HG03066 (cell line): ENCODE measurements around the gene STMN3.
"Not testable (repeated sequence)": the region's sequence is repeated elsewhere in the genome, so short reads cannot be mapped to it uniquely, and the experiment has no call there.

Experiments used
- ATAC-seq: cut with Tn5 transposase; IDR thresholded peaks from one replicate; pipeline ENCODE4 v1.9.1; 2021; ENCODE audit warnings: low read depth; ENCODE audit not compliant: unreplicated experiment

STMN3 gene

GRCh38 chr20:63639093-63639975 is 13.9 kb downstream of the STMN3 start:
- ATAC-seq = no peak

GRCh38 chr20:63636752-63637628 is 16.2 kb downstream of the STMN3 start:
- ATAC-seq = no peak

DNA sequence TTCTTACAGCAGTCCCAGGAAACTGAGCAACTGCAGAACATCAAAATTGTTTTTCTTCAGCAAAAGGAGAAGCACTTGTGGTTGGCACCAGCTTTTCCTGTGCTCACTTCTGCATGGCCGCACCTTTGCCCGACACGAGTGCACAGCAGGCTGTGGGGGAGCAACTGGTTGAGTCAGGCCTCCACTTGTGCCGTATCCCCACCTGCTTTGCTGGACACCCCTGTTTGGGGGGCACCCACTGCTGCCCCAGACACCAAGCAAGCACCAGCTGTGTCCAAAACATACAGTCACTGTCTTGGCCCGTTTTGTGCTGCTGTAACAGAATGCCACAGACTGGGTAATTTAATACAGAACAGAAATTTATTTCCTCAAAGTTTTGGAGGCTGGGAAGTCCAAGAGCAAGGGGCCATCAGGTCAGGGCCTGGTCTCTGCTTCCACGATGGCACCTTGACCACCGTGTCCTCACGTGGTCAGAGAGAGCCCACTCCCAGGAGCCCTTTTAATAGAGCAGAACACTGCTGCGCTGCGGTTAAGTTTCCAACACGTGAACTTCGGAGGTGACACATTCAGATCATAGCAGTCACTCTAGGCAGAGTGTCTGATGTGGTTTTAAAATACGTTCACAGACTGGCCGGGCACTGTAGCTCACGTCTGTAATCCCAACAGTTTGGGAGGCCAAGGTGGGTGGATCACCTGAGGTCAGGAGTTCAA is 17.6 kb downstream of the STMN3 start:
- ATAC-seq = no peak

- ATAC-seq = no peak
These were observed 19.5 kb downstream of the STMN3 start for GRCh38 chr20:63633732-63634131.

DNA sequence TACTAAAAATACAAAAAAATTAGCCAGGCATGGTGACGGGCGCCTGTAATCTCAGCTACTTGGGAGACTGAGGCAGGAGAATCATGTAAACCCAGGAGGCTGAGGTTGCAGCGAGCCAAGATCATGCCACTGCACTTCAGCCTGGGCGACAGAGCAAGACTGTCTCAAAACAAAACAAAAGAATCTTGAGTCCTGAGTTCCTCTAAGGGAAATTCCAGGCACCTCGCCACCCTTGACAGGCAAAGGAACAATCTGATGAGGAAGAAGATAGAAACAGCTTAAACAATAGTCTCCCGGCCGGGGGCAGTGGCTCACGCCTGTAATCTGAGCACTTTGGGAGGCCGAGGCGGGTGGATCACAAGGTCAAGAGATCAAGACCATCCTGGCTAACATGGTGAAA is 21.8 kb downstream of the STMN3 start:
- not testable (repeated sequence) for ATAC-seq

- not testable (repeated sequence) for ATAC-seq
These were observed 22.3 kb downstream of the STMN3 start for GRCh38 chr20:63630956-63631355.

DNA sequence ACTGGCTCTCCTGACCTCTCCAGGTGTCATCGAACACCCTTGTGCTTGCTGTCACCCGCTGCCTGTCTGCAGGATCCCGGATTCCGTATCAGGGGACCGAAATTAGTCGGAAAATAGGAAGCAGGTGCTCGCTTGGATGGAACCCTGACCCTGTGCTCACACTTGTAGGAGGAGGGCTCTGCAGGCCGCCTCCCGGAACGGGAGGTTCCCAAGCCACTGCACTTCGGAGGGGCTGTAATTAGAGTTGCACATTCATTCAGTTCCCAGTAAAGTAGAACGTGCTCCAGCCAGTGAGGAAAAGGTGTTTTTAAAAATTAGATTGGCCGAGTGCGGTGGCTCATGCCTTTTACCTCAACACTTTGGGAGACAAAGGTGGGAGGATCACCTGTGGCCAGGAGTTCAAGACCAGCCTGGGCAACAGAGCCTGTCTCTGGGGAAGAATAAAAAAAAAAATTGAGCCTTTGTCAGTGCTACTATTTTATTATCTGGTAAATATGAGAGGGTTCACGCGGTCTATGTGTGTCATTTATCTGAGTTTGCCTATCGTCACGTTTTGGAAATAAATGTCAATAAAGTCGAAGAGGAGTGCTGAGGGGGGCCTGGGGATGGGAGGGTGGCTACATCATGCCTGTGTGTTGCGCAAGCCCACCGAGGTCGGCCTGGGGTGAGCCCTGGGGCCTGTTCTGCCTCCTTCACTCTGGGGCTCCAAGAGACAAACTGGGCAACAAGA is 24.8 kb downstream of the STMN3 start:
- no peak for ATAC-seq

GRCh38 chr20:63627751-63628245 is 25.4 kb downstream of the STMN3 start:
- ATAC-seq = no peak

- ATAC-seq = peak; percentile 72
These were observed 26.0 kb downstream of the STMN3 start for GRCh38 chr20:63627129-63627750.

DNA sequence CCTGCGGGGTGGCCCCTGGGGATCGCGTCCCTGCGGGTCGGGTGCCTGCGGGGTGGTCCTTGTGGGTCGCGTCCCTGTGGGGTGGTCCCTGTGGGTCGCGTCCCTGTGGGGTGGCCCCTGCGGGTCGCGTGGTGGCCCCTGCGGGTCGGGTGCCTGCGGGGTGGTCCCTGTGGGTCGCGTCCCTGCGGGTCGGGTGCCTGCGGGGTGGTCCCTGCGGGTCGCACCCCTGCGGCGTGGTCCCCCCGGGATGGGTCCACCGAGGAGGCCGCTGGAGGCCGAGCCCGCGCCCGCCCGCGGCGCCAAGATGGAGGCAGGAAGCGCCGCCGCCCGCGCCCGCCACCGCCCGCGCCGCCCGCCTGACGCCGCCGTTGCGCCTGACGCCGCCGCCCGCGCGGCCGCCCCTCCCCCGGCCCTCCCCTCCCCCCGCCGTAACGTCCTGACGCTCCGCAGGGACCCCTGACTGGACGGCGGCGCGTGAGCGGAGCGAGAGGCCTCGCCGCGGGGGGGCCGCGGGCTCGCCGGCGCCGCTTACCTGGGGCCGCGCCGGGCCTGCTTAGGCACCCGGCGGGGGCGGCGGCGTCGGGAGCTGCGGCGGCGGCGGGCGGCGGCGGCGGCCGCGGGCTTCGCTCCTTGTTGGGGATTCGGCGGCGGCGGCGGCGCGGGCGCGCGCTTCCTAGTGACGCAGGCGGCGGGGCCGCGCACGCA is 26.6 kb downstream of the STMN3 start, which contains the start of gene GMEB2:
Gene GMEB2, minus strand, starts transcription at position 678 of the 705 bp plus-strand sequence. CDS start 7,704 bp downstream, outside the sequence.
- ATAC-seq = peak; percentile 38

GRCh38 chr20:63625771-63626423 is 27.3 kb downstream of the STMN3 start:
- no peak for ATAC-seq

DNA sequence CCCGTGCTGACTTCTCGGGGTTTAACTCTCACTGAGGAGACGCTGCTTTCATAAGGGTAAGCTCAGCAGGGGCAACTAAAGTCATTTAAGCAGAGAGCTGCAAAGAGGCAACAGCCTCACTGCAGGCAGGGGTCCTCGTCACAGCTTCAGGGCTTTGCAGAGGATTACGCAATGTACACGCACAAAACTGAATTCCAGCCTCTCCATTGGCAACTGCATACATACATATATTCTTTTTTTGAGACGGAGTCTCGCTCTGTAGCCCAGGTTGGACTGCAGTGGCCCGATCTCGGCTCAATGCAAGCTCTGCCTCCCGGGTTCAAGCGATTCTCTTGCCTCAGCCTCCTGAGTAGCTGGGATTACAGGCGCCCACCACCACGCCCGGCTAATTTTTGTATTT is 28.7 kb downstream of the STMN3 start:
- no peak for ATAC-seq

- ATAC-seq = no peak
These were observed 30.5 kb downstream of the STMN3 start for GRCh38 chr20:63622732-63623131.

DNA sequence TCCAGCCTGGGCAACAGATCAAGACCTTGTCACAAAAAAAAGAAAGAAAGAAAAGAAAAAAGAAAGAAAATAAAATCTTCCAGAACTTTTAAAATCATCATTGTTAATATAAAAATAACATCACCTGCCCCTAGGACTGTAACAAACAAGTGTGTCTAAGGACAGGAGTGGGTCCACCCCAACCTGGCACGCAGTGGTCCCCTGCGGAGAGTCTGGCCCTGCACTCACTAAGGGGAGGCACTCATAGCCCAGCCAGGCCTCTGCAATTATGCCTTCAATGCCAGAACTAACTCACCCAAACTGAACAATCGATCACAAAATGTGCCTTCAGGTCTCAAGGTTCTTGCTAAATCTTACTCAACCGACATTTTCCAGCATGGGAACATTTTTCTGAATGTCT is 31.1 kb downstream of the STMN3 start:
- no peak for ATAC-seq

DNA sequence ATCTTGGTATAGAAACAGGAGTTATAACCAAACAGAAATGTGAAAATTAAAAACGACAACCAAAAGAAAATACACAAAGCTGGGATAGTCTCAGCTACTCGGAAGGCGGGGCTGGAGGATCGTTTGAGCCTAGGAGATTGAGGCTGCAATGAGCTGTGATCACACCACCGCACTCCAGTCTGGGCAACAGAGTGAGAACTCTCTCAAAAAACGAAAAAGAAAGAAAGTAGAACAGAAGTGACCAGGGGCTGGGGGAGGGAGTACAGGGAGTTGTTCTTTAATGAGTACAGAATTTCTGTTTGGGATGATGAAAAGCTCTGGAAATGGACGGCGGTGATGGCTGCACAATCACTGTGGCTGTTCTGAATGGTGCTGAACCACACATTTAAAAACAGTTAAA is 32.2 kb downstream of the STMN3 start:
- ATAC-seq = no peak

DNA sequence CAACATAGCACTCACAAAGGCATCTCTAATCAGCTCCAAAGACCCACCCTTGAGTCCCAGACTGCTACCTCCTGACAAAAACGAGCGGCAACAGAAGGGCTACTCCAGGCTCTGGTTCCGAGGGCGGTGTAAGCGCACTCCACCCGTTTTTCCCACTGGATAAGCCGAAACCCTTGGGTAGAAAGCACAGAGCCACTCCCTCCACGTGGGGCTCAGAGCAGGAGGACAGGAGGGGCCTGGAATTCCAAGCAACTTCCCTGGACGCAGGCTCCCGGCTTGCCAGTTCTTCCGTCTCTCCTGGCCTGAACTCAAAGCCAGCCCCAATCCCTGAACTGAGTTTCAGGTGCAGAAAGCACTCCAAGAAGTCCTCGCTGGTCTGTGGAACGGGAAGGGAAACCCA is 33.7 kb downstream of the STMN3 start:
- no peak for ATAC-seq

GRCh38 chr20:63619086-63619485 is 34.1 kb downstream of the STMN3 start:
- ATAC-seq = no peak

- no peak for ATAC-seq
These were observed 34.8 kb downstream of the STMN3 start for GRCh38 chr20:63618291-63618980.
